BLaER1 treated with 17β-estradiol and CSF1 and Interleukin-3, amounts not matched to agents 10 nM and 100 nM (cell line): Measurements from ENCODE around the gene CPLANE2.
A peak's percentile ranks its signal among the peaks of the same experiment; 100 is the strongest.

Experiments
- H3K27ac ChIP-seq, 11 experiments: shearing (Covaris generic); formaldehyde crosslinking; 2 replicates each; pipeline ENCODE4 v1.8.1; 2022
- H3K27me3 ChIP-seq, 11 experiments: shearing (Covaris generic); formaldehyde crosslinking; 2 replicates each; pipeline ENCODE4 v1.8.1; 2022
- H3K36me3 ChIP-seq, 11 experiments: shearing (Covaris generic); formaldehyde crosslinking; 2 replicates each; pipeline ENCODE4 v1.8.1; 2022
- H3K4me1 ChIP-seq, 10 experiments: shearing (Covaris generic); formaldehyde crosslinking; 2 replicates each; pipeline ENCODE4 v1.8.1; 2022
- H3K4me2 ChIP-seq, 11 experiments: shearing (Covaris generic); formaldehyde crosslinking; 2 replicates each; pipeline ENCODE4 v1.8.1; 2022
- H3K4me3 ChIP-seq, 10 experiments: shearing (Covaris generic); formaldehyde crosslinking; 2 replicates each; pipeline ENCODE4 v1.8.1; 2022
- H3K9ac ChIP-seq, 11 experiments: shearing (Covaris generic); formaldehyde crosslinking; 2 replicates each; pipeline ENCODE4 v1.8.1; 2022
- H3K9me3 ChIP-seq, 11 experiments: shearing (Covaris generic); formaldehyde crosslinking; replicated peaks in 1 of 11; 2 replicates each; pipeline ENCODE4 v1.8.1; 2022
- H4K20me1 ChIP-seq, 11 experiments: shearing (Covaris generic); formaldehyde crosslinking; 2 replicates each; pipeline ENCODE4 v1.8.1; 2022
- Cebpa-rat ChIP-seq, 11 experiments: shearing (Covaris generic); IDR thresholded peaks; 2 replicates each; pipeline ENCODE4 v1.8.1; 2022

The CPLANE2 gene

DNA sequence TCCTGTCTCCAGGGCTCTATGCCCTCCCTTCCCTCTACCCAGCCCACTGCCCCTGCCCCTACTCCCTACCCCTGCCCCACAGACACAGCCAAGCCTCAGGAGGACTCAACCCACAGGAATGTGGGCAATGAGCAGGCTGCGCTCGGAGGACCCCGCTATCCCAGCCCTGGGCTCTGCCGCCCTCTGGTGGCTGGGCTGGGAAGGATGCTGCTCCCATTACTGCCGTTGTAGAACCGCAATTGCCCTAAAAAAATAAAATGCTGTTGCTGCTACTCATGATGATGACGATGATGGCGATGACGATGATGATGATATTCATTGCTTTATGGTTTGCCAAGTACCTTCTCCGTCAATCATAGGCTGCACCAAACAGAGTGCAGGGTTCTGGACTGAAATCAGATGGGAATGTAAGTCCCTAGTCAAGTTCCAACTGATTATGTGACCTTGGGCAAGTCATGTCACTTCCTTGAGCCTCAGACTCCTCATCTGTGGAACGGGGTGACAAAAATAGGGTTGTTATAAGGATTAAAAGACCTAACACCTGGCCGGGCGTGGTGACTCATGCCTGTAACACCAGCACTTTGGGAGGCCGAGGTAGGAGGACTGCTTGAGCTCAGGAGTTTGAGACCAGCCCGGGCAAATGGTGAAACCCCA lies 49.1 kb downstream of the CPLANE2 start:
- Histone ChIP-seq H3K9ac (no peak overlapping the region), H3K27me3 (no peaks in the 10 kb centered on the region), H3K4me3 (no peak overlapping the region), H4K20me1 (no peaks in the 10 kb centered on the region; a peak in 1 of 22 replicates), H3K4me2 (no peak overlapping the region; a peak in 1 of 22 replicates), H3K27ac (no peak overlapping the region), H3K4me1 (peaks cover 0 to 20% (median 11%) of the 10 kb centered on the region in 10 experiments; a peak in 16 of 20 replicates), H3K36me3 (no peaks in the 10 kb centered on the region), H3K9me3 (no peaks in the 10 kb centered on the region)
- TF ChIP-seq Cebpa-rat (IDR thresholded peaks at IDR 0.05), result no peak

DNA sequence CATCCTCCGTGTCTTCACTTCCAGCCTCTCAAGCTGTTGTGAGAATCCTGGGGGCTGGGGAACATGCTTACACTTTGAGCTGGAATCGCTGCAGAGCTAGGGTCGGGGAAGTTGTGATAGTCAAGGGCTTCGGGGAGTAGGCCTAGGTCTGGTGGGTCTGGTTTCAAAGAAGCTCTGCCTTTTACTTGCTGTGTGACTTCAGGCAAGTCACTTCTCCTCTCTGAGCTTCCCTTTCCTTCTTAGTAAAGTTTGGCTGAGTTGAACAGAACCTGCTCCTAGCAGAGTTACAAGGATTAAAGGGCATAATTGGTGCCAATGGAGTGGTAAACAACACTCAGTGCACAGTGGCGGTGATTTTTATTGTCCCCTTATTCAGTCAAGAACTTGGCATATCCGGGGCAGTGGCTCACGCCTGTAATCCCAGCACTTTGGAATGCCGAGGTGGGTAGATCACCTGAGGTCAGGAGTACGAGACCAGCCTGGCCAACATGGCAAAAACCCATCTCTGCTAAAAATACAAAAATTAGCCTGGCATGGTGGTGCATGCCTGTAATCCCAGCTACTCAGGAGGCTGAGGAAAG lies 50.2 kb downstream of the CPLANE2 start:
- H3K9ac ChIP-seq, result no peak overlapping the region
- no peak overlapping the region for H3K4me3 ChIP-seq
- no peak for TF ChIP-seq Cebpa-rat (IDR thresholded peaks at IDR 0.05)
- H3K9me3 ChIP-seq, result no peaks in the 10 kb centered on the region
- H3K4me1 ChIP-seq, result peaks cover 0 to 20% (median 9%) of the 10 kb centered on the region in 10 experiments; a peak in 16 of 20 replicates
- H3K4me2 ChIP-seq, result no peak overlapping the region
- H4K20me1 ChIP-seq, result no peaks in the 10 kb centered on the region; a peak in 1 of 22 replicates
- no peaks in the 10 kb centered on the region for H3K27me3 ChIP-seq
- no peaks in the 10 kb centered on the region for H3K36me3 ChIP-seq
- H3K27ac ChIP-seq, result no peak overlapping the region

DNA sequence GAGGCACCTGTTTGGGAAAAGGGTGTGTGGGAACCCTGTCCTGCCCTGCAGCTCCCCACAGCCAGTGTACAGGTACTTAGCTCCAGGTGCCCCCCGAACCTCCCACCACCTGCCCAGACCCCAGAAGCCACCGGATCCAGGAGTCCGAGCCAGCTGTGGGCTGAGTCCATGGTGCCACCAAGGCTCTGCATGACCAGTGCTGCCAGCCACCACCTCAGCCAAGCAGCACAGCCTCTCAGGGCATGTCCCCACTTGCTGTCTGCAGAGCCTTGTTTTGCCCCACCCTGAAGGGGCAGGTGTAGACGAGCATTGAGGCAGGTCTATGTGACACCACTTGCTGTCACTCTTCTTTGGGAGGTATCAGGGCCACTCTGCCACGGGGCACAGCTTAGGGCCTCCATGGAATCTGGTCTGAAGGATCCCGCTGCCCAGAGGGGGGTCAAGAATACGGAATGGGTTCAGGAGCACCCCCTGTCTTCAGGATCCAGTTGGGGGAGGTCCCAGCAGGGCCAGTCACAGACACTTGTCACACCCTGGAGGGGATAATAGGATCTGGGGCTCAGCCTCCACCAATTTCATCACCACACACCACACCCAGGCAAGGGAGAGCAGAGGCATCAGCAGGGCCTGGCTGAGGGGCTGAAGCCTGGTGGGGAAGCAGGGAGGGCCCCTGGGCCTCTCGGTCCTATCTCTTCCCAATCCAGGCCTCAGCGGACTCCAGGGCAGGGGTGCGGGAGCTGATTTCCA lies 52.3 kb downstream of the CPLANE2 start:
- Histone ChIP-seq H3K4me2 (no peak overlapping the region), H3K27me3 (no peaks in the 10 kb centered on the region), H3K36me3 (no peaks in the 10 kb centered on the region), H3K9me3 (no peaks in the 10 kb centered on the region), H4K20me1 (no peaks in the 10 kb centered on the region), H3K27ac (no peak overlapping the region), H3K4me1 (peaks cover 0 to 19% (median 0%) of the 10 kb centered on the region in 10 experiments; a peak in 4 of 20 replicates), H3K4me3 (no peak overlapping the region), H3K9ac (no peak overlapping the region)
- no peak for TF ChIP-seq Cebpa-rat (IDR thresholded peaks at IDR 0.05)

DNA sequence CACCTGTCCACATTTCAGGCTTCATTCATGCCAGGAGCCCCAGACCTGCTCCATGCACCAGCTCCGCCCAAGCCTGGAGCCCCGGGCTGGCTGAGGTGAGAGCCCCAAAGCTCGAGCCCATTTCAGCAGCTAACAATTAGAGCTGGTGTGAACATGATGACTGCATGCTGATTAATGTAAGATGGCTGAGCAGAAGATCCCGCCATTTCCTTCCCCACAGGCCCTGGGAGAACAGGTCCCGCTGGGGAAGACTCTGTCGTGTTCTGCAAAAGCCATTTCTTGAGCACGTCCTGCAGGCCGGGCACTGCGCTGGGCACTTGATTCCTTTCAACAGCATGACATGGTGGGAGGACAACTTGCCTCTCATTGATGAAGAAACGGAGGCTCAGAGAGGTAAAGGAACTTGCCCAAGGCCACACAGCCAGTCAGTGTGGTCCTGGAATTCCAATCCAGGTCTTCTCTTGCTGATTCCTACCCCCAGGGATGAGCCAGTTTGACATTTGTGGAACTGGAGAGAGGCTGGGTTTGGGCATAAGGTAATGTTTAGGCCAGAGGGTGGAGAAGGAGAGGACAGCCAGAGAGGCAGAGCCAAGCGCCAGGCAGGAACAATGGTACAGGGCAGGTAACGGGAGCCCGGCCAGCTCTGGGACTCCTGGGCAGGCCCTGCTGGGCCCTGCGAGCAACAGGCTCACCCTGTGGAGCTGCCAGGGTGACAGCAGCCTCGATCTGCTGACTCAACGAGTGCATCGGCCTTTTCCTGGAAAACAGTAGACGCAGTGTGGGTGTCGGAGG lies 53.0 kb downstream of the CPLANE2 start:
- H3K4me1 ChIP-seq, result peaks cover 0 to 13% (median 0%) of the 10 kb centered on the region in 10 experiments; a peak in 4 of 20 replicates
- no peak overlapping the region for H3K4me3 ChIP-seq
- H3K27me3 ChIP-seq, result no peaks in the 10 kb centered on the region
- no peaks in the 10 kb centered on the region for H3K36me3 ChIP-seq
- H3K4me2 ChIP-seq, result no peak overlapping the region
- no peaks in the 10 kb centered on the region for H4K20me1 ChIP-seq
- TF ChIP-seq Cebpa-rat (IDR thresholded peaks at IDR 0.05), result no peak
- no peak overlapping the region for H3K27ac ChIP-seq
- no peak overlapping the region for H3K9ac ChIP-seq
- no peaks in the 10 kb centered on the region for H3K9me3 ChIP-seq

DNA sequence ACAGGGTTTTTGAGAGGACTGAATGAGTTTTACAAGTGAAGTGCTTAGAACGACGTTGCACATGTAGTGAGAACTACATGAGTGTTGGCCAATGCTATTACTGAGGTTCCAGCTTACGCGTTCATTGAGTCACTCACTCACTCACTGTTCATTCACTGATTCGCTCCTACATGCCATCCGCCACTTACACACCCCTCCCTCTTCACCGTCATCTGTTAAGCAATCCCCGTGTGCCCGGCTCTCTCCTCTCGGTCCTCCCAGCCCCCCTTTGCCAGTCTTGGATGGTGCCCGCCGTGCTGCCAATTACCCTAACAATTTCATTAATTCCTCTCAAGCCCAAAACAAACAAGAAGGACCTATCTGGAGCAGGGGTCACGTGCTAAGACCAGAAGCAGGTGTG lies 53.8 kb downstream of the CPLANE2 start:
- no peak overlapping the region for H3K4me3 ChIP-seq
- H3K9ac ChIP-seq, result no peak overlapping the region

DNA sequence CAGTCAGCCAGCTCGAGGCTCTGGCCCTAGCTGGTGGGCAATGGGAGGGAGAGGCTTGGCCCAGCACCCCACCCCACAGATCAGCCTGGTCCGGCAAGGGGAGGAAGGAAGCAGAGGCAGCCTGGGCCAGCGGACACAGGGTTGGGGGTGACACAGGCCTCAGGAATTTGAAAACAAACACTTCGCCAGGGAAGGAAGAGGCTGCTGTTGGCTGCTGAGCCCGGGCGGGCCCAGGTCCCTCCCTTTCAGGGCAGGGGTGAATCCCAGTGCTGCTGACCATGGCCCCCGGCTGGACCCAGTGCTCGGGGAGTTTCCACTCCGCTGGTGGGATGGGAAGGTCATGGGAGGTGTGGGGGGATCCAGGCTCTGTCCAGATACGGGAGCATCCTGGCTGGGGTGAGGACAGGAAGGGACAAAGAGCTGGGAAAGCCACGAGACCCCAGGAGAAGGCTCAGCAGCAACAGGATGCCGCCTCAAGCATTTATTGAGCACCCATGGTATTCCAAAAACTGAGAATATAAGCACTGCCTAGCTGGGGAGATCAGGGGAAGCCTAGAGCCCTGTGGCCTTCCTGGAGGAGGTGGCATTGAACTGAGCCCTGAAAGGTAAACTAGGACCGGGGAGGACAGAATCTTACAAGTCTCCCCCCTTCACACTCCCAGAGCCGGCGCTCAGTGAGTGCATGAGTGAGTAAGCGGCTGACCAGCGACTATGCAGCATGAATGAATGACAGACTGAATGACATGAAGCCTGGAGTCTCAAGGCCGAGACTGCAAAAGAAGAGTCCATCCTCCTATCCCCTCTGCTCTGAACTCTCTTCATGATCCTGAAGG lies 54.9 kb downstream of the CPLANE2 start:
- peak overlapping the region in 4 of 11 experiments; percentile 10 to 32 (median 12); a peak in 3 of 22 replicates for H3K9ac ChIP-seq
- no peak for TF ChIP-seq Cebpa-rat (IDR thresholded peaks at IDR 0.05)

More for the DNA sequence above, 53.8 kb downstream of the CPLANE2 start:
- Histone ChIP-seq H4K20me1 (no peaks in the 10 kb centered on the region), H3K27me3 (no peaks in the 10 kb centered on the region), H3K9me3 (no peaks in the 10 kb centered on the region), H3K4me1 (peaks cover 0 to 13% (median 1%) of the 10 kb centered on the region in 10 experiments; a peak in 5 of 20 replicates), H3K36me3 (no peaks in the 10 kb centered on the region), H3K4me2 (no peak overlapping the region), H3K27ac (no peak overlapping the region)
- TF ChIP-seq Cebpa-rat (IDR thresholded peaks at IDR 0.05), result no peak

More for the DNA sequence above, 54.9 kb downstream of the CPLANE2 start:
- Histone ChIP-seq H3K4me2 (peak overlapping the region in 4 of 11 experiments; percentile 2 to 31 (median 15); a peak in 2 of 22 replicates), H3K4me1 (peaks cover 0 to 19% (median 5%) of the 10 kb centered on the region in 10 experiments; a peak in 7 of 20 replicates), H3K36me3 (no peaks in the 10 kb centered on the region), H3K9me3 (no peaks in the 10 kb centered on the region), H3K27ac (0 out of 22 replicates have a peak overlapping the region, but pooled peaks of 1 of the 11 experiments have one; percentile 0), H3K4me3 (no peak overlapping the region), H3K27me3 (no peaks in the 10 kb centered on the region), H4K20me1 (no peaks in the 10 kb centered on the region)
